Neural cell (in vitro differentiated cells): ENCODE measurements around the gene TTC39B. TPM values are rescaled to one million over a fixed set of nuclear protein-coding genes. Genes with fewer than 3 reads are reported as not detected.

Experiments used
- H2AFZ ChIP-seq: fragments of 200-600, 300-800 bp; sonication (generic), shearing (Covaris generic); 2 replicates; pipeline ENCODE4 v1.6.0; 2014; ENCODE audit warnings: low read depth, mild to moderate bottlenecking, antibody characterized with exemption, low read length, moderate library complexity
- H3F3A ChIP-seq: fragments of 200-600 bp; shearing (Covaris generic); 2 replicates; pipeline ENCODE4 v1.6.1; 2016; ENCODE audit warnings: mild to moderate bottlenecking, moderate library complexity, mixed read lengths, antibody characterized with exemption, low read length; ENCODE audit not compliant: insufficient read depth, poor library complexity, severe bottlenecking
- H3K27ac ChIP-seq: fragments of 200-600, 300-800 bp; sonication (generic), shearing (Covaris generic); 2 replicates; pipeline ENCODE4 v1.5.1; 2014; ENCODE audit warnings: mild to moderate bottlenecking, low read length, moderate library complexity
- H3K27me3 ChIP-seq: fragments of 300-800, 200-600 bp; sonication (generic), shearing (Covaris generic); 2 replicates; pipeline ENCODE4 v1.6.0; 2014; ENCODE audit warnings: mild to moderate bottlenecking, low read depth, low read length, moderate library complexity; ENCODE audit not compliant: insufficient read depth
- H3K36me3 ChIP-seq: fragments of 300-800, 200-600 bp; sonication (generic), shearing (Covaris generic); 2 replicates; pipeline ENCODE4 v1.5.1; 2014; ENCODE audit warnings: mild to moderate bottlenecking, antibody characterized with exemption, low read length, moderate library complexity; ENCODE audit not compliant: insufficient read depth
- H3K4me2 ChIP-seq: fragments of 300-800, 200-600 bp; sonication (generic), shearing (Covaris generic); 2 replicates; pipeline ENCODE4 v1.6.0; 2014; ENCODE audit warnings: mild to moderate bottlenecking, low read length
- H3K4me3 ChIP-seq: fragments of 300-800, 200-600 bp; sonication (generic), shearing (Covaris generic); 2 replicates; pipeline ENCODE4 v1.5.1; 2014; ENCODE audit warnings: mild to moderate bottlenecking, low read length, moderate library complexity
- H3K79me2 ChIP-seq: fragments of 200-600 bp; shearing (Covaris generic); replicated peaks from 2 replicates; pipeline ENCODE4 v1.6.0; 2014; ENCODE audit warnings: mild to moderate bottlenecking, low read length, moderate library complexity; ENCODE audit not compliant: insufficient read depth
- H3K9ac ChIP-seq: fragments of 300-800, 200-600 bp; sonication (generic), shearing (Covaris generic); 2 replicates; pipeline ENCODE4 v1.6.1; 2016; ENCODE audit warnings: mild to moderate bottlenecking, low read length, mixed read lengths
- H3K9me2 ChIP-seq: fragments of 200-600 bp; shearing (Covaris generic); 2 replicates; pipeline ENCODE4 v1.6.1; 2016; ENCODE audit warnings: mild to moderate bottlenecking, low read length, mixed read lengths; ENCODE audit not compliant: insufficient read depth
- H3K9me3 ChIP-seq: fragments of 200-600, 300-800 bp; sonication (generic), shearing (Covaris generic); 2 replicates; pipeline ENCODE4 v1.6.1; 2016; ENCODE audit warnings: mild to moderate bottlenecking, mixed run types, low read length, moderate library complexity, mixed read lengths
- H4K20me1 ChIP-seq: fragments of 200-600 bp; shearing (Covaris generic); 2 replicates; pipeline ENCODE4 v1.6.1; 2016; ENCODE audit warnings: mild to moderate bottlenecking, mixed run types; ENCODE audit not compliant: insufficient read depth
- EP300 ChIP-seq: fragments of 450-650 bp; conservative IDR thresholded peaks from 2 replicates; pipeline ENCODE4 v1.6.1; 2014; ENCODE audit warnings: antibody characterized with exemption, mild to moderate bottlenecking, moderate library complexity; ENCODE audit not compliant: poor library complexity, severe bottlenecking
- EZH2 ChIP-seq: fragments of 200-600, 300-800 bp; shearing (Covaris generic), sonication (generic); IDR thresholded peaks from 2 replicates; pipeline ENCODE4 v1.6.1; 2014; ENCODE audit warnings: antibody characterized with exemption, low read length, borderline replicate concordance, mild to moderate bottlenecking; ENCODE audit not compliant: insufficient read depth, poor library complexity, severe bottlenecking
- MXI1 ChIP-seq: fragments of 450-650 bp; conservative IDR thresholded peaks from 2 replicates; pipeline ENCODE4 v1.6.1; 2014; ENCODE audit warnings: antibody characterized with exemption, mild to moderate bottlenecking; ENCODE audit not compliant: poor library complexity, severe bottlenecking
- POLR2AphosphoS5 ChIP-seq: IDR thresholded peaks from 2 replicates; pipeline ENCODE4 v1.6.1; 2012
- RAD21 ChIP-seq: fragments of 450-650 bp; conservative IDR thresholded peaks from 2 replicates; pipeline ENCODE4 v1.6.1; 2014; ENCODE audit warnings: antibody characterized with exemption, mild to moderate bottlenecking, moderate library complexity
- REST ChIP-seq: IDR thresholded peaks from 2 replicates; pipeline ENCODE4 v1.6.1; 2012; ENCODE audit warnings: borderline replicate concordance
- SMC3 ChIP-seq: fragments of 450-650 bp; conservative IDR thresholded peaks from 2 replicates; pipeline ENCODE4 v1.6.1; 2014; ENCODE audit warnings: antibody characterized with exemption, mild to moderate bottlenecking, moderate library complexity; ENCODE audit not compliant: poor library complexity
- TAF1 ChIP-seq: IDR thresholded peaks from 2 replicates; pipeline ENCODE4 v1.6.1; 2012; ENCODE audit warnings: low read depth
- polyA plus RNA-seq: library from polyadenylated mRNA; depleted of rRNA; stranded (reverse); fragments of >200 nt; gene quantifications from 2 replicates; pipeline ENCODE4 v1.2.3, GENCODE V29; 2014
- TF ChIP-seq, protein P1 (sequence below): fragments of 450-650 bp; IDR thresholded peaks from 2 replicates; pipeline ENCODE4 v1.5.1; 2014; ENCODE audit warnings: antibody characterized with exemption, mild to moderate bottlenecking, moderate library complexity; ENCODE audit not compliant: poor library complexity, severe bottlenecking

Gene TTC39B
- polyA plus RNA-seq, 1 donor from 2014 or later: 2.8 TPM

DNA sequence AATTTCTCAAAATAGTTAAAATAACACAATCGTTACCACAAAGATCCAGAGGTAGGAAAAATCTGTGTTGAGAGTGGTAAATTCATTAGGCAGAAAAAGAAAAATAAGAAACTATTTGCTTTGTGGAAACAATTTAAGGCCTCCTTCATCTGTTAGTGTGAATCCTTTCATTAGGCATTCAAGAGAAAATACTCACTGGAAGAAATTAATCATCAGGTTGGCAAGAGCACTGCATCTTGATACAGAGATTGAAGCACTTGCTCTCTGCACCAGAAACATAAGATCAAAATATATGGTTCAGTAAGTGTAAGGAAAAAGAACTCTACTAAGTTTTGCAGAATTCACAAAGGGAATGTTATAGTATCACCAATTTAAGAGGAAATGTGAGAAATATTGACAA is 44.4 kb downstream of the TTC39B start:
- Histone ChIP-seq H3K9me2 (no peaks in the 10 kb centered on the region), H2AFZ (no peak overlapping the region), H3K36me3 (no peaks in the 10 kb centered on the region), H3K4me2 (no peak overlapping the region), H3K79me2 (no peaks in the 10 kb centered on the region), H3K9ac (no peak overlapping the region), H3K9me3 (no peaks in the 10 kb centered on the region), H3K4me3 (no peak overlapping the region), H3K27me3 (no peaks in the 10 kb centered on the region), H3K27ac (no peak overlapping the region), H3F3A (no peaks in the 10 kb centered on the region), H4K20me1 (no peaks in the 10 kb centered on the region)
- TF ChIP-seq MXI1: no peak
- TF ChIP-seq EP300: no peak
- no peak for TF ChIP-seq POLR2AphosphoS5
- TF ChIP-seq, protein P1, sequence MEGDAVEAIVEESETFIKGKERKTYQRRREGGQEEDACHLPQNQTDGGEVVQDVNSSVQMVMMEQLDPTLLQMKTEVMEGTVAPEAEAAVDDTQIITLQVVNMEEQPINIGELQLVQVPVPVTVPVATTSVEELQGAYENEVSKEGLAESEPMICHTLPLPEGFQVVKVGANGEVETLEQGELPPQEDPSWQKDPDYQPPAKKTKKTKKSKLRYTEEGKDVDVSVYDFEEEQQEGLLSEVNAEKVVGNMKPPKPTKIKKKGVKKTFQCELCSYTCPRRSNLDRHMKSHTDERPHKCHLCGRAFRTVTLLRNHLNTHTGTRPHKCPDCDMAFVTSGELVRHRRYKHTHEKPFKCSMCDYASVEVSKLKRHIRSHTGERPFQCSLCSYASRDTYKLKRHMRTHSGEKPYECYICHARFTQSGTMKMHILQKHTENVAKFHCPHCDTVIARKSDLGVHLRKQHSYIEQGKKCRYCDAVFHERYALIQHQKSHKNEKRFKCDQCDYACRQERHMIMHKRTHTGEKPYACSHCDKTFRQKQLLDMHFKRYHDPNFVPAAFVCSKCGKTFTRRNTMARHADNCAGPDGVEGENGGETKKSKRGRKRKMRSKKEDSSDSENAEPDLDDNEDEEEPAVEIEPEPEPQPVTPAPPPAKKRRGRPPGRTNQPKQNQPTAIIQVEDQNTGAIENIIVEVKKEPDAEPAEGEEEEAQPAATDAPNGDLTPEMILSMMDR: no peak
- TF ChIP-seq EZH2: no peak
- no peak for TF ChIP-seq SMC3
- TF ChIP-seq RAD21: no peak

DNA sequence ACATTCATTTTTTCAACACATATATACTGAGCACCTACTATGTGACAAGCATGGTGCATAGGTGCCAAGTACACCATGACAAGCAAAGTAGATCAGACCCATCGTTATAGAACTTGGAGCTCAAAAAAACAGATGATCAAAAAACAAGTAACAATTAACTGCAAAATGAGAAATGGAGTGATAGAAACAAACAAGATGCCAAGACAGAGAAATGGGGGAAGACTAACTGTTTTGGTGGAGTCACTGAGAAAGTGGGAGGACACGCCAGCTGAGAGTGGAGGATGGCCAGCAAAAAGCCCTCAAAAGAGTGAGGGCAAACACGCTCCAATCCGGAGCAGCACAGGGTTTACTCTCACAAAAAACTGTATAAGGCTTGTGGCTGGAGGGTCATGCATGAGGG is 50.6 kb downstream of the TTC39B start:
- Histone ChIP-seq H3K9me3 (no peaks in the 10 kb centered on the region), H2AFZ (no peak overlapping the region), H3K27ac (no peak overlapping the region), H3F3A (no peaks in the 10 kb centered on the region), H3K4me3 (no peak overlapping the region), H3K36me3 (no peaks in the 10 kb centered on the region), H3K27me3 (no peaks in the 10 kb centered on the region), H4K20me1 (no peaks in the 10 kb centered on the region), H3K9ac (no peak overlapping the region), H3K79me2 (no peaks in the 10 kb centered on the region), H3K9me2 (no peaks in the 10 kb centered on the region), H3K4me2 (no peak overlapping the region)
- TF ChIP-seq REST (no peak), RAD21 (no peak), EZH2 (no peak), POLR2AphosphoS5 (no peak), EP300 (no peak), SMC3 (no peak), MXI1 (no peak), TAF1 (no peak)
- TF ChIP-seq, protein P1: no peak
